Measurements from ENCODE around the gene DRAP1.

The DRAP1 gene

GRCh38 chr11:65915101-65915820, 4.0 kb upstream of the DRAP1 start:
- H3K27ac Mint-ChIP-seq = no peak overlapping the region
- no peak for ATAC-seq

GRCh38 chr11:65915821-65916251, 3.4 kb upstream of the DRAP1 start:
- peaks cover 36% of the 10 kb centered on the region for H3K4me1 Mint-ChIP-seq
- peaks cover 24% of the 10 kb centered on the region for H3K36me3 Mint-ChIP-seq
- H3K4me3 Mint-ChIP-seq = no peak overlapping the region
- no peak for DNase-seq (ENCODE audit: low spot score in 2 of 2)
- H3K9me3 Mint-ChIP-seq = no peaks in the 10 kb centered on the region
- ATAC-seq = no peak
- peak overlapping the region; percentile 82 for H3K27ac Mint-ChIP-seq

More at GRCh38 chr11:65915101-65915820, 4.0 kb upstream of the DRAP1 start:
- peaks cover 19% of the 10 kb centered on the region for H3K36me3 Mint-ChIP-seq
- H3K9me3 Mint-ChIP-seq = no peaks in the 10 kb centered on the region
- no peak for DNase-seq (ENCODE audit: low spot score in 2 of 2)
- peaks cover 30% of the 10 kb centered on the region for H3K4me1 Mint-ChIP-seq
- H3K4me3 Mint-ChIP-seq = no peak overlapping the region

- no peak for DNase-seq (ENCODE audit: low spot score in 2 of 2)
- Mint-ChIP-seq H3K27ac (peak overlapping the region; percentile 82), H3K4me1 (peaks cover 37% of the 10 kb centered on the region)
These were observed 2.8 kb upstream of the DRAP1 start for GRCh38 chr11:65916391-65916790.

GRCh38 chr11:65917077-65917433, 2.2 kb upstream of the DRAP1 start:
- ATAC-seq (no peak), DNase-seq (ENCODE audit: low spot score in 2 of 2) (no peak)
- peak overlapping the region; percentile 89 for H3K4me3 Mint-ChIP-seq
- peaks cover 33% of the 10 kb centered on the region for H3K36me3 Mint-ChIP-seq
- H3K9me3 Mint-ChIP-seq = no peaks in the 10 kb centered on the region
- H3K27ac Mint-ChIP-seq = peak overlapping the region; percentile 82
- H3K4me1 Mint-ChIP-seq = peaks cover 39% of the 10 kb centered on the region

More at GRCh38 chr11:65916391-65916790, 2.8 kb upstream of the DRAP1 start:
- peaks cover 26% of the 10 kb centered on the region for H3K36me3 Mint-ChIP-seq
- H3K9me3 Mint-ChIP-seq = no peaks in the 10 kb centered on the region
- ATAC-seq = no peak
- peak overlapping the region; percentile 89 for H3K4me3 Mint-ChIP-seq

- no peaks in the 10 kb centered on the region for H3K9me3 Mint-ChIP-seq
- peaks cover 39% of the 10 kb centered on the region for H3K36me3 Mint-ChIP-seq
- peak overlapping the region; percentile 82 for H3K27ac Mint-ChIP-seq
- ATAC-seq (no peak), DNase-seq (ENCODE audit: low spot score in 2 of 2) (no peak)
- H3K4me3 Mint-ChIP-seq = peak overlapping the region; percentile 89
- H3K4me1 Mint-ChIP-seq = peaks cover 43% of the 10 kb centered on the region
These were observed 1.6 kb upstream of the DRAP1 start for GRCh38 chr11:65917434-65918210.

- Mint-ChIP-seq H3K36me3 (peaks cover 46% of the 10 kb centered on the region), H3K4me3 (peak within 1 kb of the TSS; percentile 89), H3K4me1 (peaks cover 43% of the 10 kb centered on the region), H3K27ac (peak within 1 kb of the TSS; percentile 89), H3K9me3 (no peaks in the 10 kb centered on the region)
- no peak for DNase-seq (ENCODE audit: low spot score in 2 of 2)
- ATAC-seq = peak; percentile 77
These were observed 750 bp upstream of the DRAP1 start, which contains the start of gene C11orf68 for GRCh38 chr11:65918211-65919140. TSS of gene C11orf68 (minus strand) at chr11:65919062. CDS start at chr11:65919031, 31 bp downstream.

- DNase-seq (ENCODE audit: low spot score in 2 of 2) = no peak
- no peaks in the 10 kb centered on the region for H3K9me3 Mint-ChIP-seq
- peaks cover 38% of the 10 kb centered on the region for H3K4me1 Mint-ChIP-seq
- peak overlapping the region; percentile 89 for H3K4me3 Mint-ChIP-seq
- ATAC-seq = peak; percentile 59
- H3K27ac Mint-ChIP-seq = peak overlapping the region; percentile 89
- peaks cover 59% of the 10 kb centered on the region for H3K36me3 Mint-ChIP-seq
These were observed 546 bp downstream of the DRAP1 start for GRCh38 chr11:65919573-65920371.

- DNase-seq (ENCODE audit: low spot score in 2 of 2) (no peak), ATAC-seq (no peak)
- H3K4me3 Mint-ChIP-seq = peak overlapping the region; percentile 89
- H3K27ac Mint-ChIP-seq = peak overlapping the region; percentile 89
- no peaks in the 10 kb centered on the region for H3K9me3 Mint-ChIP-seq
- H3K36me3 Mint-ChIP-seq = peaks cover 59% of the 10 kb centered on the region
- peaks cover 32% of the 10 kb centered on the region for H3K4me1 Mint-ChIP-seq
These were observed 1.2 kb downstream of the DRAP1 start for GRCh38 chr11:65920372-65920802.

- Mint-ChIP-seq H3K4me3 (peak overlapping the region; percentile 89), H3K4me1 (peaks cover 31% of the 10 kb centered on the region), H3K36me3 (peaks cover 59% of the 10 kb centered on the region), H3K27ac (no peak overlapping the region), H3K9me3 (no peaks in the 10 kb centered on the region)
- no peak for DNase-seq (ENCODE audit: low spot score in 2 of 2)
- ATAC-seq = no peak
These were observed 1.9 kb downstream of the DRAP1 start for GRCh38 chr11:65921033-65921555.

- H3K9me3 Mint-ChIP-seq = no peaks in the 10 kb centered on the region
- ATAC-seq (no peak), DNase-seq (ENCODE audit: low spot score in 2 of 2) (no peak)
- H3K4me3 Mint-ChIP-seq = no peak overlapping the region
- no peak overlapping the region for H3K27ac Mint-ChIP-seq
- peaks cover 57% of the 10 kb centered on the region for H3K36me3 Mint-ChIP-seq
- peaks cover 24% of the 10 kb centered on the region for H3K4me1 Mint-ChIP-seq
These were observed 2.6 kb downstream of the DRAP1 start for GRCh38 chr11:65921876-65922275.

GRCh38 chr11:65922565-65922964, 3.3 kb downstream of the DRAP1 start:
- H3K4me3 Mint-ChIP-seq = no peak overlapping the region
- H3K27ac Mint-ChIP-seq = no peak overlapping the region
- ATAC-seq (no peak), DNase-seq (ENCODE audit: low spot score in 2 of 2) (no peak)
- H3K9me3 Mint-ChIP-seq = no peaks in the 10 kb centered on the region
- H3K4me1 Mint-ChIP-seq = peaks cover 25% of the 10 kb centered on the region
- H3K36me3 Mint-ChIP-seq = peaks cover 59% of the 10 kb centered on the region

- ATAC-seq (no peak), DNase-seq (ENCODE audit: low spot score in 2 of 2) (no peak)
- Mint-ChIP-seq H3K4me1 (peaks cover 37% of the 10 kb centered on the region), H3K27ac (peak overlapping the region; percentile 37), H3K4me3 (no peak overlapping the region), H3K36me3 (peaks cover 51% of the 10 kb centered on the region), H3K9me3 (no peaks in the 10 kb centered on the region)
These were observed 6.2 kb downstream of the DRAP1 start for GRCh38 chr11:65925397-65925796.

GRCh38 chr11:65927904-65928397, 8.7 kb downstream of the DRAP1 start:
- DNase-seq (ENCODE audit: low spot score in 2 of 2) (peak; percentile 25 to 73), ATAC-seq (peak; percentile 93)
- Mint-ChIP-seq H3K4me1 (peaks cover 39% of the 10 kb centered on the region), H3K9me3 (no peaks in the 10 kb centered on the region), H3K27ac (peak overlapping the region; percentile 89), H3K36me3 (peaks cover 31% of the 10 kb centered on the region), H3K4me3 (peak overlapping the region; percentile 73)

- DNase-seq (ENCODE audit: low spot score in 2 of 2) = no peak
- peaks cover 24% of the 10 kb centered on the region for H3K36me3 Mint-ChIP-seq
These were observed 9.4 kb downstream of the DRAP1 start for GRCh38 chr11:65928667-65929066.

More at GRCh38 chr11:65928667-65929066, 9.4 kb downstream of the DRAP1 start:
- Mint-ChIP-seq H3K9me3 (no peaks in the 10 kb centered on the region), H3K4me1 (peaks cover 39% of the 10 kb centered on the region), H3K27ac (peak overlapping the region; percentile 89), H3K4me3 (peak overlapping the region; percentile 73)
- ATAC-seq = no peak
